HFF-Myc (cell line): ENCODE data around the gene ABLIM1.

Experiments
- DNase-seq: peaks from one replicate; pipeline ENCODE4 v3.0.0-alpha.2; 2011; ENCODE audit warnings: low read depth; ENCODE audit errors: extremely low read depth
- H3K4me3 ChIP-seq: replicated peaks from 2 replicates; pipeline ENCODE4 v1.5.1; 2011; ENCODE audit warnings: low read depth, mild to moderate bottlenecking, control low read depth, low read length
- CTCF ChIP-seq: IDR thresholded peaks from 2 replicates; pipeline ENCODE4 v1.5.1; 2012; ENCODE audit warnings: mild to moderate bottlenecking, low read depth, low read length, control low read depth; ENCODE audit errors: missing control alignments

Gene ABLIM1

GRCh38 chr10:114650266-114650665, 7.8 kb downstream of the ABLIM1 start:
- H3K4me3 ChIP-seq: no peak overlapping the region
- no peak for DNase-seq
- no peak for TF ChIP-seq CTCF

GRCh38 chr10:114649217-114649903, 8.7 kb downstream of the ABLIM1 start:
- H3K4me3 ChIP-seq: no peak overlapping the region
- DNase-seq: no peak
- TF ChIP-seq CTCF: no peak

- no peak overlapping the region for H3K4me3 ChIP-seq
- peak; percentile 47 for DNase-seq
- TF ChIP-seq CTCF: no peak
Observed at GRCh38 chr10:114648368-114648767, 9.7 kb downstream of the ABLIM1 start.

GRCh38 chr10:114647545-114648138, 10.4 kb downstream of the ABLIM1 start:
- DNase-seq: no peak
- H3K4me3 ChIP-seq: no peak overlapping the region
- no peak for TF ChIP-seq CTCF

- H3K4me3 ChIP-seq: no peak overlapping the region
- TF ChIP-seq CTCF: no peak
- no peak for DNase-seq
Observed at GRCh38 chr10:114646426-114646825, 11.6 kb downstream of the ABLIM1 start.

GRCh38 chr10:114645706-114646105, 12.4 kb downstream of the ABLIM1 start:
- no peak for DNase-seq
- no peak for TF ChIP-seq CTCF
- no peak overlapping the region for H3K4me3 ChIP-seq
